Large intestine (tissue), 12 donors: ENCODE measurements around the gene PYGB. TPM values are rescaled to one million over a fixed set of nuclear protein-coding genes. Genes with fewer than 3 reads are reported as not detected.

ENCODE experiments used
- DNase-seq, 2 donors: peaks; one replicate each; pipeline versions ENCODE4 v3.0.0 to v3.0.0-alpha.2; 2013
- H3K27ac ChIP-seq: one replicate; pipeline ENCODE4 v1.5.1; 2013; ENCODE audit warnings: low read length
- H3K27me3 ChIP-seq: 2 replicates; pipeline ENCODE4 v1.6.1; 2013; ENCODE audit warnings: low read length; ENCODE audit not compliant: control insufficient read depth, insufficient read depth
- H3K36me3 ChIP-seq: 2 replicates; pipeline ENCODE4 v1.6.1; 2013; ENCODE audit warnings: low read length; ENCODE audit not compliant: control insufficient read depth, insufficient read depth
- H3K4me1 ChIP-seq: one replicate; pipeline ENCODE4 v1.6.1; 2013; ENCODE audit warnings: low read length; ENCODE audit not compliant: control insufficient read depth, insufficient read depth
- H3K4me3 ChIP-seq: one replicate; pipeline ENCODE4 v1.5.1; 2013; ENCODE audit warnings: low read length
- H3K9me3 ChIP-seq: one replicate; pipeline ENCODE4 v1.6.1; 2013; ENCODE audit warnings: mild to moderate bottlenecking, low read depth, low read length, moderate library complexity; ENCODE audit not compliant: control insufficient read depth
- WGBS: methylation state at CpG from one replicate; pipeline ENCODE4 v1.1.5; 2013; ENCODE audit warnings: low lambda C conversion rate; ENCODE audit not compliant: insufficient coverage; 5-methylcytosine and 5-hydroxymethylcytosine counted together
- long read RNA-seq, 11 donors: transcript quantifications; one replicate each; lab custom pipeline, GENCODE V29; 2026
- polyA plus RNA-seq: library from polyadenylated mRNA; unstranded; fragments of 120-200 nt; gene quantifications from one replicate; pipeline ENCODE4 v1.2.1, GENCODE V29; 2013

The PYGB gene
- polyA plus RNA-seq, result 35.1 TPM
- long read RNA-seq, donor 1, full-length matches to known transcripts, result 1 of 16 reads
- long read RNA-seq, donor 1, partial matches to known transcripts, result 0 of 16 reads
- long read RNA-seq, donor 1, other reads (novel, unspliced or antisense), result 15 of 16 reads
- long read RNA-seq, donor 2, full-length matches to known transcripts, result 11 of 79 reads
- long read RNA-seq, donor 2, partial matches to known transcripts, result 7 of 79 reads
- long read RNA-seq, donor 2, other reads (novel, unspliced or antisense), result 61 of 79 reads
- long read RNA-seq, donor 3, full-length matches to known transcripts, result 18 of 106 reads
- long read RNA-seq, donor 3, partial matches to known transcripts, result 34 of 106 reads
- long read RNA-seq, donor 3, other reads (novel, unspliced or antisense), result 54 of 106 reads
- long read RNA-seq, donor 4, result 0 reads
- long read RNA-seq, donor 5, full-length matches to known transcripts, result 6 of 19 reads
- long read RNA-seq, donor 5, partial matches to known transcripts, result 13 of 19 reads
- long read RNA-seq, donor 5, other reads (novel, unspliced or antisense), result 0 of 19 reads
- long read RNA-seq, donor 6, full-length matches to known transcripts, result 5 of 30 reads
- long read RNA-seq, donor 6, partial matches to known transcripts, result 6 of 30 reads
- long read RNA-seq, donor 6, other reads (novel, unspliced or antisense), result 19 of 30 reads
- long read RNA-seq, donor 7, full-length matches to known transcripts, result 3 of 20 reads
- long read RNA-seq, donor 7, partial matches to known transcripts, result 10 of 20 reads
- long read RNA-seq, donor 7, other reads (novel, unspliced or antisense), result 7 of 20 reads
- long read RNA-seq, donor 8, full-length matches to known transcripts, result 6 of 6 reads
- long read RNA-seq, donor 8, partial matches to known transcripts, result 0 of 6 reads
- long read RNA-seq, donor 8, other reads (novel, unspliced or antisense), result 0 of 6 reads
- long read RNA-seq, donor 9, full-length matches to known transcripts, result 2 of 35 reads
- long read RNA-seq, donor 9, partial matches to known transcripts, result 0 of 35 reads
- long read RNA-seq, donor 9, other reads (novel, unspliced or antisense), result 33 of 35 reads
- long read RNA-seq, donor 10, full-length matches to known transcripts, result 6 of 74 reads
- long read RNA-seq, donor 10, partial matches to known transcripts, result 21 of 74 reads
- long read RNA-seq, donor 10, other reads (novel, unspliced or antisense), result 47 of 74 reads
- long read RNA-seq, donor 11, full-length matches to known transcripts, result 6 of 33 reads
- long read RNA-seq, donor 11, partial matches to known transcripts, result 6 of 33 reads
- long read RNA-seq, donor 11, other reads (novel, unspliced or antisense), result 21 of 33 reads

DNA sequence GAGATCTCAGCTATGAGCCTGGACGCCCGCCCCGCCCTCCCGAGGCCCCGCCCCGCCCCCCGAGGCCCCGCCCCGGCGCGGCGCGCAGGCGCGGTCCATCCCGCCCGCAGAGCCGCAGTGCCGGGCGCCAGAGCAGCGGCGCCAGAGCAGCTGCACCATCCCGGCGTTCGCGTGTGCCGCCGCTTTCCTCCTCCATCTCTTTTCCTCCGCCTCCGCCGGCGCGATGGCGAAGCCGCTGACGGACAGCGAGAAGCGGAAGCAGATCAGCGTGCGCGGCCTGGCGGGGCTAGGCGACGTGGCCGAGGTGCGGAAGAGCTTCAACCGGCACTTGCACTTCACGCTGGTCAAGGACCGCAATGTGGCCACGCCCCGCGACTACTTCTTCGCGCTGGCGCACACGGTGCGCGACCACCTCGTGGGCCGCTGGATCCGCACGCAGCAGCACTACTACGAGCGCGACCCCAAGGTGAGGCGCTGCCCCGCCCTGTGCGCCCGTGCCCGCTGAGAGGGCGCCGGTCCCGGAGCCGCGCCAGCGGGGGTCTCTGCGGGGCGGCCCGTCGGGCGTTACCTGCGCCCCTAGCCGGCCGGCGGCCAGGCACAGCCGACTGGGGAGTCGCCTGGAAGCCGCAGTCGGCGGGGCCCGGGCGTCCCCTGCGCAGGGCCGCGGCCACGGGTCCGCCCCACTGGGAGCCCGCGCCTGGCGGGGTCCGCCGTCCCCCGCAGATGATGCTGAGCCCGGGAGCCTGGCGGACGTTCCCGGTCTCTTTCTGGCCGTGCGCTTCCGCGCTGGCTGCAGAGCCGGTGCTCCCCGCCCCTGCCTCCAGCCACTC is at the start of gene PYGB:
Gene PYGB (plus strand): TSS at position 130 of the 830 bp plus-strand sequence. CDS start 94 bp downstream, at position 224.
- Histone ChIP-seq H3K27ac (peak within 1 kb of the TSS; percentile 90), H3K4me3 (peak within 1 kb of the TSS; percentile 90), H3K36me3 (peaks cover 2% of the 10 kb centered on the region), H3K9me3 (peaks cover 4% of the 10 kb centered on the region), H3K4me1 (peaks cover 32% of the 10 kb centered on the region), H3K27me3 (no peaks in the 10 kb centered on the region)
- DNase-seq, result peak; percentile 75 to 85
- no CpG with 5 or more reads among the region's 113 CpGs for WGBS

DNA sequence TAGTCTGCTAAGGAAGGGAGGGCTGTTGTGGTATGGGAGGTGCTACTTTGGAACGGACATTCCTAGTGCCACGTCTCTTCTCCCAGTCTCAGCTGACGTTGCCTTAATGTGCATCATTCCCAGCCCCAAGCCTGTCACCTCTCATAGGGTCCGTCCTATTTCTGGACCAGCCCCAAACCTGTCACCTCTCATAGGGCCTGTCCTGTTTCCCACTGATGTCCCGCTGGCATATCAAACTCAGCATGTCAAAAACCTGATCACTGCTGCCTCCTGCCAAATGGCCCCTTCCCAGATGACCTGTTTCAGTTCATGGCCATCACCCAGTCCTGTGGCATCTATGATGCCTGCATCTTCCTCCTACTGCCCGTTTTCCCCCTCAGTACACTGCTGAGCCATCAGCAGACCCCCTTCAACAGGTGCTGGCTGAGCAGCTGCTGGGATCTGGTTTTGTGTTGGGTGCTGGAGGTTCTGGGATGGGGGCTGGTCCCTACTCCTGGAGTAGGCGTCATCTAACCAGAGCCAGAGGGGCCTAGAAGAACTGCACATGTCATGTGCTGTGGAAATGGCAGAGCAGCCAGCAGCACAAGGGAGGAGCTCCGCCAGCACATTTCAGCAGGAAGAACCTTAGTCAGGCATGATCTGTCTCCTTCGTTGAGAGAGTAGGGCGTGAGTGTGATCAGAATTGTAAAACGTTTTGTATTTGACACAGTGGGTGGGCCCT is 49.1 kb upstream of the PYGB start:
- Histone ChIP-seq H3K36me3 (peaks cover 8% of the 10 kb centered on the region), H3K4me1 (peaks cover 13% of the 10 kb centered on the region), H3K9me3 (no peaks in the 10 kb centered on the region), H3K27me3 (no peaks in the 10 kb centered on the region), H3K27ac (no peak overlapping the region), H3K4me3 (no peak overlapping the region)
- no CpG with 5 or more reads among the region's 11 CpGs for WGBS
- no peak for DNase-seq

- Histone ChIP-seq H3K27ac (no peak overlapping the region), H3K4me3 (no peak overlapping the region), H3K27me3 (no peaks in the 10 kb centered on the region), H3K9me3 (no peaks in the 10 kb centered on the region), H3K36me3 (peaks cover 8% of the 10 kb centered on the region), H3K4me1 (peaks cover 13% of the 10 kb centered on the region)
- WGBS, result 93% methylated on average over 2 of the region's 5 CpGs
- DNase-seq, result no peak
These were observed 48.2 kb upstream of the PYGB start for GRCh38 chr20:25199473-25200260.

GRCh38 chr20:25203089-25203488 is 44.8 kb upstream of the PYGB start:
- Histone ChIP-seq H3K36me3 (peaks cover 17% of the 10 kb centered on the region), H3K27me3 (no peaks in the 10 kb centered on the region), H3K4me3 (no peak overlapping the region), H3K27ac (no peak overlapping the region), H3K9me3 (no peaks in the 10 kb centered on the region), H3K4me1 (no peaks in the 10 kb centered on the region)
- WGBS, result 67% methylated on average over 2 of the region's 2 CpGs
- DNase-seq, result no peak

- no peak for DNase-seq
- WGBS, result 100% methylated on average over 1 of the region's 1 CpG
- Histone ChIP-seq H3K27me3 (no peaks in the 10 kb centered on the region), H3K4me3 (no peak overlapping the region), H3K36me3 (peaks cover 17% of the 10 kb centered on the region), H3K9me3 (no peaks in the 10 kb centered on the region), H3K27ac (no peak overlapping the region), H3K4me1 (no peaks in the 10 kb centered on the region)
These were observed 44.0 kb upstream of the PYGB start for GRCh38 chr20:25203871-25204320.

DNA sequence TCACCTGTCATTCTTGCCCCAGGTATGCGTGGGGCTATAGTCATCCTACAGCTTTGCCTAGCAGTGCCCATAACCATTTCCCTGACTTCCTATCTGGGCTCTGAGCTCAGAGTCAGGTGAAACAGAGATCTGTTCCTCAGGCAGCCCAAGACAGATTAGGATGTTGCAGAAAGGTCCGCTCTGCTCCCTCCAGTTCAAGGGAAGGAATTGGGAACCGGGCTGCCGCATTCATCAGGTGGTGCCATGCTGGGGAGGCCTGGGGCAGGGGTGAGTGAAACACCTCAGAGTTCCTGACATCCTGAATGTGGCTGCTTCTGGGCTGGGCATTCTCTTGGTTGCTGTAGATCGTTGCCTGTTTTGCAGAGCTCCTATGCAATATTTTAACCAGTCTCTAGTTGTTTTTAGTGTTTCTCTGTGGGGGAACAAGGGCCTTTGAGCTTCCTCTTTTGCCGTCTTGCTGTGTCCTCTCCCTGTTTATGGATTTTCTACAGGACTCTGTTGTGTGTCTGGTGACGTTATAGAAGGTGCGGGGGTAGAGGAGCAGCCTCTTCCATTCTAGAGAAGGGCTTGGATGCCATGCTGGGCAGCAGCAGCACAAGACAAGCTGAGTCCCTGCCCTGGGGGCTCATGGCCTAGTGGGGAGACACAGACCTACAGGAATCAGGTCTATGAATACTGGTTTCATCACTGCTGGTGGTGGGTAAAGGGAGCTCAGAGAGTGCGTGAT is 43.2 kb upstream of the PYGB start:
- H3K27ac ChIP-seq, result no peak overlapping the region
- no peaks in the 10 kb centered on the region for H3K9me3 ChIP-seq
- H3K4me3 ChIP-seq, result no peak overlapping the region
- DNase-seq, result no peak
- WGBS, result 90% methylated on average over 2 of the region's 9 CpGs
- no peaks in the 10 kb centered on the region for H3K4me1 ChIP-seq
- H3K27me3 ChIP-seq, result no peaks in the 10 kb centered on the region
- peaks cover 19% of the 10 kb centered on the region for H3K36me3 ChIP-seq

DNA sequence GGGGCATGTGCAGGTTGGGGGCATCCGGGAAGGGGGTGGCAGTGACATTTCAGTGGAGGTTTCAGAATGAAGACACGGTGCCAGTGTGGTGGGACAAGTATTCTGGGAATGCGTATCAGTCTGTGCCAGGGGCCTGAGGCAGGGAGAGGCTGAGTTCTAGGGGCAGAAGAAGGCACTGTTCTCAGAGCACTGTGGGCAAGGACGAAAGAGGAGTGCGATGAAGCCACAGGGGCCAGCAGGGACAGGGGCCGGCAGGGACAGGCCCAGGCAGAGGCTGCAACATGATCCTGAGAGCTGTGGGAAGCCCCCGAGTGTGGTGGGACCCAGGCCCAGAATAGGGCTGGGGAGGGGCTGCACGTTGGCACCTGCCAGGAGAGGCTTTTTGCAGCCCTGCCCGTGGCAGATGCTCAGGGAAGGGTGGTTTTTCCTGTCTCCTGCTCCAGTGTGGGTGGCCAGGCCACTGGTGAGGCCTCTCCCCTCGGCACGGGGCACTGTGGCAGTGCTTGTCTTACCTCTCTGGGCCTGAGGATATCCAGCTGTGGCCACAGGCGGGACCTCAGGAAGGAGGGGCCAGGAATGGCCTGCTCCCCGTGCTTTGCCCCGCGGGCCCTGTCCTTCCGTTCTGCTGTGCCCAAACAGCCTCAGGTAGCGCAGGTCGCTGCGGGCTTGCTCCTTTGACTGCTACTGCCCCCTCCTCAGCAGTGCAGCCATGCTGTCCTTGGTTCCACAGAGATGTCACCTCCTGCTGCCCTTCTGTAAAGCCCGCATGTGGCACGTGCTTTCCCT is 42.4 kb upstream of the PYGB start:
- Histone ChIP-seq H3K9me3 (no peaks in the 10 kb centered on the region), H3K4me1 (no peaks in the 10 kb centered on the region), H3K36me3 (peaks cover 25% of the 10 kb centered on the region), H3K27ac (no peak overlapping the region), H3K4me3 (no peak overlapping the region), H3K27me3 (no peaks in the 10 kb centered on the region)
- 100% methylated on average over 1 of the region's 21 CpGs for WGBS
- DNase-seq, result no peak

GRCh38 chr20:25206063-25206403 is 41.9 kb upstream of the PYGB start:
- no peak for DNase-seq
- H3K27ac ChIP-seq, result no peak overlapping the region
- no peaks in the 10 kb centered on the region for H3K9me3 ChIP-seq
- peaks cover 28% of the 10 kb centered on the region for H3K36me3 ChIP-seq
- no peaks in the 10 kb centered on the region for H3K27me3 ChIP-seq
- H3K4me3 ChIP-seq, result no peak overlapping the region
- H3K4me1 ChIP-seq, result no peaks in the 10 kb centered on the region
- no CpG with 5 or more reads among the region's 9 CpGs for WGBS
